ENCODE results near the gene SLC35A2.

GRCh38 chrX:48960291-48960690 is 48.8 kb upstream of the SLC35A2 start:
- TF ChIP-seq MAX (IDR thresholded peaks at IDR 0.05; ENCODE audit: low read depth, low read length) (no peak), CTCF (IDR thresholded peaks at IDR 0.05; ENCODE audit: low read depth, low read length) (no peak), POLR2A (IDR thresholded peaks at IDR 0.05; ENCODE audit: extremely low read depth, insufficient read length) (no peak), MYC (IDR thresholded peaks at IDR 0.05; ENCODE audit: low read depth, low read length) (no peak)

Measured in NB4 (cell line).